ENCODE measurements around the gene ARX. TPM values are rescaled to one million over a fixed set of nuclear protein-coding genes. Genes with fewer than 3 reads are reported as not detected.

Gene ARX
- total and polyA plus RNA-seq, 11 donors: not detected

DNA sequence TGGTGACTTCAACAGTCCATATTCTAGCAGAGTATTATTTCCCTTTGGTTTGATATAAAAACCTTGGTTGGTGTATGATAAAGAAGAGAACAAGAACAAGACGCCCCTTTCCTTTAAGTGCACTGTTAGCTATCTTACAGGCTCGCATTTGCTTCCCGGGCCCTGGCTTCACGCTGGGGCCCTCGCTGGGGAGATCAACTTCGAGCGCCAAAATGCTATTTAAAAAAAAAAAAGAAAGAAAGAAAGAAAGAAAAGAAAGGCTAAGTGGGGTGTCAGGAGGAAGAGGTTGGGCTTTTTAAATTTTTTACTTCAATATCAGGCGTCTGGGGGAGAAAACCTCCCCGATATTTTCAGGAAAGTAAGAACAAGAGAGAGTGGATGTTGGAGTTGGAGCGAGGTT lies 11.7 kb downstream of the ARX start:
- WGBS, 4 donors: 15 to 28% (median 21%) methylated on average over 10 of the region's 10 CpGs
- H3K27ac ChIP-seq: no peak overlapping the region
- H3K36me3 ChIP-seq: no peaks in the 10 kb centered on the region
- DNase-seq: no peak
- peaks cover 0 to 25% (median 3%) of the 10 kb centered on the region in 12 donors for H3K4me1 ChIP-seq
- no peak for TF ChIP-seq CTCF (IDR thresholded peaks at IDR 0.05)
- TF ChIP-seq POLR2A (IDR thresholded peaks at IDR 0.05): no peak
- H3K9me3 ChIP-seq: no peaks in the 10 kb centered on the region
- H3K27me3 ChIP-seq: peaks cover 0 to 94% (median 57%) of the 10 kb centered on the region in 9 donors
- H3K4me3 ChIP-seq: no peak overlapping the region
- no peak for ATAC-seq
- intact Hi-C loops (cut with DNase I): no loop called here

DNA sequence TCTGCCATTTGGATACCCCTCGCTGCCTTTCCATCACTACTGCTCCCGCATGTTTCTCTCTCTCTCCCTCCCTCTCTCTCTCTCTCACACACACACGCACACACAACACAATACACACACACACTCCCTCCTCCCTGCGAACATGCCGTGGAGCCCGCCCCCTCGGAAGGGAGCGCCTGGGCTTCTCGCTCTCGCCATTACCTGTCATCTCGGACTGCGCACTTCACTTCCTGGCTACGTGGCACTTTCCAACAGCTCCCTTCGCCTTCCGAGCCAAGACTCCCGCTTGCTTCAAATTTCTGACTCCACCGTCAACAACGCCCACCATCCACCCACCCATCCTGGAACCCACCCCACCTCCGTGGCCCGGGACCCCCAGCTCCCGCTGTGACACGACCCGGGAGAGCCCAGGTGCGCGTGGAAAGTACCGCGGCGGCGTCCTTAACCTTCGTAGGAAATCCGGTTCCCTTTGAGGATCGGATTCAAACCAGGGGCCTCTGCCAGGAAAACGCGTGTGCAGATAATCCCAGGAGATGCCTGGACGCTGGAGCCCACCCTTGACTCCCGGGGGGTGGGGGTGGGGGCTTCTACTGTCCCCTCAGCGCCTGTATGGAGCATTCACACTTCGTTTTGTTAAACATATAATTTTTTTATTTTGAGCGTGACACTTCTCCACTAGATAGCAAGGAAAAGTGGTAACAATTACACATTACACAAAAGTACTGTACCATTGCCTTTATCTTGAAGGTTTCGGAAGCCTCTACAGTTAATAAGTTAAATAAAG lies 12.5 kb downstream of the ARX start:
- no peak overlapping the region for H3K27ac ChIP-seq
- peaks cover 0 to 25% (median 3%) of the 10 kb centered on the region in 12 donors for H3K4me1 ChIP-seq
- peaks cover 0 to 86% (median 50%) of the 10 kb centered on the region in 9 donors for H3K27me3 ChIP-seq
- no peaks in the 10 kb centered on the region for H3K9me3 ChIP-seq
- ATAC-seq (no peak), DNase-seq (no peak)
- 10 to 30% (median 21%) methylated on average over 40 of the region's 40 CpGs for WGBS, 4 donors
- TF ChIP-seq CTCF (IDR thresholded peaks at IDR 0.05) (no peak), POLR2A (IDR thresholded peaks at IDR 0.05) (no peak)
- H3K4me3 ChIP-seq: no peak overlapping the region
- H3K36me3 ChIP-seq: no peaks in the 10 kb centered on the region
- intact Hi-C loops (cut with DNase I): no loop called here

DNA sequence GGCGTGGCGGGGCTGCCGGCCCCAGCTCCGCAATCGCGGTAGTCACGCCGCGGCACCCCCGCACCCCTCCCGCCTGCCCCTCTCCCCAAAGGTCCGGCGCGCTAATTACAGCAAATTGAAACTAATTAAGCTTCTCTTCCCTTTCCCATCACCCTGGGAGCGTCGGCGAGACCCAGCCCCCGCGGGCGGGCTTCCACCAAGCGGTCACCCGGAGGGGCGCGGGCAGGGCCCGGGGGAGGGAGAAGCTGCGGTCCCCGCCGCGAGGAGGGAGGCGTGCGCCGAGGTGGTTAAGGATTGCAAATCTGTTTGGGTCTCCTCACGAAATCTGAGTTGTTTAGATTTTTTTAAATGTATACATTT lies 13.1 kb downstream of the ARX start:
- Histone ChIP-seq H3K27me3 (peaks cover 0 to 80% (median 43%) of the 10 kb centered on the region in 9 donors), H3K4me3 (peak overlapping the region in 1 of 12 donors; percentile 15), H3K4me1 (peaks cover 0 to 25% (median 3%) of the 10 kb centered on the region in 12 donors), H3K27ac (no peak overlapping the region), H3K36me3 (no peaks in the 10 kb centered on the region), H3K9me3 (no peaks in the 10 kb centered on the region)
- intact Hi-C loops (cut with DNase I): no loop called here
- WGBS, 4 donors: 1 to 34% (median 14%) methylated on average over 24 to 33 of the region's 33 CpGs
- ATAC-seq (no peak), DNase-seq (no peak)
- TF ChIP-seq CTCF (IDR thresholded peaks at IDR 0.05) (no peak), POLR2A (IDR thresholded peaks at IDR 0.05) (no peak)

- Histone ChIP-seq H3K36me3 (no peaks in the 10 kb centered on the region), H3K27me3 (peaks cover 0 to 73% (median 37%) of the 10 kb centered on the region in 9 donors), H3K9me3 (no peaks in the 10 kb centered on the region), H3K4me1 (peaks cover 0 to 25% (median 3%) of the 10 kb centered on the region in 12 donors), H3K27ac (no peak overlapping the region), H3K4me3 (peak overlapping the region in 1 of 12 donors; percentile 15)
- ATAC-seq (no peak), DNase-seq (no peak)
- intact Hi-C loops (cut with DNase I): no loop called here
- TF ChIP-seq POLR2A (IDR thresholded peaks at IDR 0.05) (no peak), CTCF (IDR thresholded peaks at IDR 0.05) (no peak)
- WGBS, 4 donors: 27 to 47% (median 37%) methylated on average over 26 to 60 of the region's 65 CpGs
Observed at GRCh38 chrX:25001808-25002660, 13.7 kb downstream of the ARX start.
